ENCODE data around the gene DNAH14.
"Not testable (repeated sequence)": the region's sequence is repeated elsewhere in the genome, so short reads cannot be mapped to it uniquely, and the experiment has no call there.

Gene DNAH14

GRCh38 chr1:225260319-225260718 lies 330.8 kb downstream of the DNAH14 start:
- no peak for DNase-seq

GRCh38 chr1:225277445-225277844 lies 348.0 kb downstream of the DNAH14 start:
- DNase-seq: no peak

GRCh38 chr1:225280563-225280962 lies 351.1 kb downstream of the DNAH14 start:
- DNase-seq: no peak

GRCh38 chr1:225290244-225290643 lies 360.8 kb downstream of the DNAH14 start:
- DNase-seq: no peak

DNA sequence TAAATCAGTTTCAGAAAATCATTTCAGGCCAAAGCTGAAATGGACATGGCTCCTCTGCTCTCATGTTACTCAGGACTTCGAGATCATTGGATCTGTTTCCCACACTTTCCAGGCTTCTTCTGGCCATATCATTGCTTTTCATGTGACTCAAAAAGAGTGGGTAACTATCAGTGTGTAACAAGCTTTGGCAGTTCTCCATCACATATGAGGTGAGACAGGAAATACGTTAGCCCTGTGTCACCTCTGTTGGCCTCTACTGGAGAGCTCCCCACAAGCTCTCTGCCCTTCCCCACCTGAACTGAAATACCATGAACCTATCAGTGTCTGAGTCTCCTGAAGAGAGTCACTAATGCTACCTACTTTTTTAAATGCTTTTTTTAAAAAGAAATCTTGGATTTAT lies 370.1 kb downstream of the DNAH14 start:
- DNase-seq: no peak

GRCh38 chr1:225300381-225300780 lies 370.9 kb downstream of the DNAH14 start:
- DNase-seq: no peak

DNA sequence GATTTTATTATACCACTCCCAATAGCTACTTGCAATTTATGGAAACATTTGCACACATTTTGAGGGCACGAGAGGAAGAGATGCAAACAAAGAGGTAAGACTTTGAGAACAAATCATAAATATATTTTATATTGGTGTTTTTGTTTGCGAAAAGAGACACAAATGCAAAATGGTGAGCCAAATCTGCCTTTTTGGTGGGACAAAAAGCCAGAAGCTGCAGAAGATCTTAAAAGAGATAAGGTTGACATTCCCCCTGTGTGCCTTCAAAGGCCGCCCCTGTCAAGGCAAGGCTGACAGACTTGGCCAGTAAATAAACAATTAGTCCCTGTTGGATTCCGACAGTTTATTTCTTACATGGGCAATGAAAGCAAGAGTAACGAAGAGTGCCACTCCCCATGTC lies 375.5 kb downstream of the DNAH14 start:
- no peak for DNase-seq

DNA sequence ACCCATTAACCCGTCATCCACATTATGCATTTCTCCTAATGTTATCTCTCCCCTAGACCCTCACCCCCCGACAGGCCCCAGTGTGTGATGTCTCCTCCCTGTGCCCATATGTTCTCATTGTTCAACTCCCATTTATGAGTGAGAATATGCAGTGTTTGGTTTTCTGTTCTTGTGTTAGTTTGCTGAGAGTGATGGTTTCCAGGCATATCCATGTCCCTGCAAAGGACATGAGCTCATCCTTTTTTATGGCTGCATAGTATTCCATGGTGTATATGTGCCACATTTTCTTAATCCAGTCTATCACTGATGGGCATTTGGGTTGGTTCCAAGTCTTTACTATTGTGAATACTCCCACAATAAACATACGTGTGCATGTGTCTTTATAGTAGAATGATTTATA lies 381.1 kb downstream of the DNAH14 start:
- DNase-seq: not testable (repeated sequence)

- DNase-seq: peak; percentile 17
Observed at GRCh38 chr1:225318706-225319575, 389.5 kb downstream of the DNAH14 start.

- no peak for DNase-seq
Observed at GRCh38 chr1:225319871-225320270, 390.4 kb downstream of the DNAH14 start.

GRCh38 chr1:225321784-225322183 lies 392.3 kb downstream of the DNAH14 start:
- DNase-seq: no peak

DNA sequence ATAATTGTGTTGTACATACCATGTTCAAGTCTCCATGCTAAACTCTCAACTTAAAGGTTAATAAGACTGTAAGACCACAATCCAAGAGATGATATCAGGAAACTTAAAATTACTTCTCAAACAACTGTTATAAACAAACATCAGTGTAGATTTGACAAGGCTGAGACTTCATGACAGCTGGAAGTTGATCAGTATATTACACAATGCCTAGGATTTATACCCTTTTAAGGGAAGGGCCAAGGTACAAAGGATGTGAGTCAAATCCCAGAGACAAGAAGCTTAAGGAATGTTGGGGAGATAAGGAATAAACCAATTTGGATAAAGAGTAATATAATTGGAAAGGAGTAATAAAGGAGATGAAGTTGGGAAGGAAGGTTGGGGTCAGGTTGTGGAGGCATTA lies 399.6 kb downstream of the DNAH14 start:
- no peak for DNase-seq

GRCh38 chr1:225329996-225330395 lies 400.5 kb downstream of the DNAH14 start:
- DNase-seq: not testable (repeated sequence)

- no peak for DNase-seq
Observed at GRCh38 chr1:225332686-225333085, 403.2 kb downstream of the DNAH14 start.

DNA sequence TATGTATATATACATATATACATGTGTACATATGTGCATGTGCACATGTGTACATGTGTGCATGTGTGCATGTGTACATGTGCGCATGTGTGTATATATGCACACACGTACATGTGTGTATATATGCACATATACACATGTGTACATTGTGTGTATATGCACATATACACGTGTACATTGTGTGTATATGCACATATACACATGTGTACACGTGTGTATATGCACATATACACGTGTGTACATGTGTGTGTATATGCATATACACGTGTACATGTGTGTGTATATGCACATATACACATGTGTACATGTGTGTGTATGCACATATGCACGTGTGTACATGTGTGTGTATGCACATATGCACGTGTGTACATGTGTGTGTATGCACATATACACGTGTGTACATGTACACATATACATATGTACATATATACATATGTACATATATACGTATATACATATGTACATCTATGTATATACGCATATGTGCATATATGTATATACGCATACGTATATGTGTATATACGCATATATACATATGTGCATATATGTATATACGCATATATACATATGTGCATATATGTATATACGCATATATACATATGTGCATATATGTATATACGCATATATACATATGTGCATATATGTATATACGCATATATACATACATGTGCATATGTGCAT lies 405.8 kb downstream of the DNAH14 start:
- not testable (repeated sequence) for DNase-seq

DNA sequence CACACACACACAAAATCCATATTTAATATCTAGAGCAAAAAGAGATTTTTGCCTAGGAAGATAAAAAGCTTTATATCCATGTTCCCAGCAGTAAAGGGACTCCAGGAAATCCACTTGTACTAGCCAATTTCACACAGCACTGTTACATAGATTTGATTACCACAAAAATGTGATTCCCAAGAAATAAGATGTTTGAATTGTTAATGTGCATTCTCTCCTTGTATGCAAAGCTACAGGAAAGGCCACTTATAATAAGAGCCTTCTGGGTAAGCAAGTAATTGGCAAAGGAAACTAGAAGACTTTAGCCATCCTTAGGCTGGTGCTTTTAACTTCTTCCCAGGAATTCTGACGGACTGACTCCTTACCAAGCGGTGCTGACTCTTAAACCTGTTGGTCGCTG lies 409.1 kb downstream of the DNAH14 start:
- DNase-seq: no peak

DNA sequence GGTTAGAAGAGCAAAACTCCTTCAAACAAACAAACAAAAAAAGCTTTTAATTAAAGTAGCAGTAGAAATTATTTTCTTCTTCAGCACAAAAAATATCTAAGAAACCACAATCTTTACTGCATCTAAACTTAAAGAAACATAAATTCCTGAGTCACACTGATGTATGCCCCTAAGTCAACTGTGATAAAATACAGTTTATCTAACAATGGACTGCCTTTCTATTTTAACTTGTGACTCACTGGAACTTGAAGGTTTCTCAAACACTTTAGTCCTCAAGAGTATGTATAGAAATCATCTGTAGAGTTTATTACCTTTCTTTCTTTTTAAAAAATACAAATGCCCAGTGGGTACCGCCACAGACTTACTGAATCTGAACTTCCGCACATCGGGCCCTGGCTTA lies 412.2 kb downstream of the DNAH14 start:
- no peak for DNase-seq

- no peak for DNase-seq
Observed at GRCh38 chr1:225342695-225343094, 413.2 kb downstream of the DNAH14 start.

- DNase-seq: no peak
Observed at GRCh38 chr1:225343618-225344017, 414.1 kb downstream of the DNAH14 start.

GRCh38 chr1:225347123-225347683 lies 417.7 kb downstream of the DNAH14 start:
- no peak for DNase-seq

DNA sequence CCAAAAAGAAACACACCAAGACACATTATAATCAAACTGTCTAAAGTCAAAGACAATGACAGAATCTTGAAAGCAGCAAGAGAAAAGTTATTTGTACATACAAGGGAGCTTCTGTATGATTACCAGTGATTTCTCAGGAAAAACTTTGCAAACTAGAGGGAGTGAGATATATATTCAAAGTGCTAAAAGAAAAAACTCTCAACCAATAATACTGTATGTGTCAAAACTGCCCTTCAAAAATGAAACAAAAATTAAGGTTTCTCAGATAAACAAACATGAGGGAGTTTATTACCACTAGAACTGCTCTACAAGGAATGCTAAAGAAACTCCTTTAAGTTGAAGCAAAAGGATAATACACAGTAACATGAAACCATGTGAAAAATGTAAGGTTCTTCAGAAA lies 418.9 kb downstream of the DNAH14 start:
- DNase-seq: no peak

GRCh38 chr1:225349826-225350225 lies 420.4 kb downstream of the DNAH14 start:
- DNase-seq: no peak

GRCh38 chr1:225350872-225351271 lies 421.4 kb downstream of the DNAH14 start:
- no peak for DNase-seq

GRCh38 chr1:225354906-225355305 lies 425.4 kb downstream of the DNAH14 start:
- DNase-seq: no peak
